Liver (tissue), 9 donors: ENCODE measurements around the gene ALOX15. TPM values are rescaled to one million over a fixed set of nuclear protein-coding genes. Genes with fewer than 3 reads are reported as not detected.

Experiments
- DNase-seq: peaks from one replicate; pipeline ENCODE4 v3.0.0-alpha.2; 2017; ENCODE audit warnings: low spot score
- H3K27ac ChIP-seq, 2 donors: one replicate each; pipeline ENCODE4 v1.7.0; 2013; ENCODE audit warnings: inconsistent platforms in 2 of 2, low read length in 2 of 2, control low read depth in 1 of 2, low read depth in 1 of 2, mild to moderate bottlenecking in 1 of 2
- H3K27me3 ChIP-seq, 4 donors: one replicate each; pipeline versions ENCODE4 v1.6.1 to v1.7.0; 2013; ENCODE audit warnings: low read length in 3 of 4, inconsistent platforms in 1 of 4, mild to moderate bottlenecking in 1 of 4, moderate library complexity in 1 of 4; ENCODE audit not compliant: control insufficient read depth in 4 of 4, insufficient read depth in 4 of 4
- H3K36me3 ChIP-seq, 4 donors: one replicate each; pipeline versions ENCODE4 v1.6.1 to v1.7.0; 2013; ENCODE audit warnings: low read length in 3 of 4, mild to moderate bottlenecking in 3 of 4, low read depth in 1 of 4, moderate library complexity in 1 of 4; ENCODE audit not compliant: control insufficient read depth in 4 of 4, insufficient read depth in 3 of 4
- H3K4me1 ChIP-seq, 4 donors: one replicate each; pipeline versions ENCODE4 v1.6.1 to v1.7.0; 2013; ENCODE audit warnings: low read length in 3 of 4, mild to moderate bottlenecking in 3 of 4, moderate library complexity in 1 of 4; ENCODE audit not compliant: control insufficient read depth in 4 of 4, insufficient read depth in 4 of 4
- H3K4me3 ChIP-seq, 3 donors: one replicate each; pipeline versions ENCODE4 v1.6.1 to v1.7.0; 2013; ENCODE audit warnings: low read length in 3 of 3, control low read depth in 1 of 3, low read depth in 1 of 3, mild to moderate bottlenecking in 1 of 3
- H3K9ac ChIP-seq, 2 donors: one replicate each; pipeline ENCODE4 v1.7.0; 2013; ENCODE audit warnings: low read length in 2 of 2, mild to moderate bottlenecking in 2 of 2, moderate library complexity in 2 of 2, control low read depth in 1 of 2, low read depth in 1 of 2
- H3K9me3 ChIP-seq, 4 donors: one replicate each; pipeline versions ENCODE4 v1.6.1 to v1.7.0; 2013; ENCODE audit warnings: low read length in 3 of 4; ENCODE audit not compliant: control insufficient read depth in 4 of 4
- EGR1 ChIP-seq, 2 donors: IDR thresholded peaks; 2 replicates each; pipeline ENCODE4 v1.6.1; 2016 to 2018; ENCODE audit warnings: antibody characterized with exemption in 2 of 2, low read depth in 2 of 2
- FOXA1 ChIP-seq: IDR thresholded peaks from 2 replicates; pipeline ENCODE4 v1.6.1; 2016; ENCODE audit warnings: antibody characterized with exemption
- GABPA ChIP-seq, 2 donors: IDR thresholded peaks in 1 of 2; conservative IDR thresholded peaks in 1 of 2; 2 replicates each; pipeline ENCODE4 v1.6.1; 2016; ENCODE audit warnings: antibody characterized with exemption in 2 of 2, mild to moderate bottlenecking in 1 of 2, moderate library complexity in 1 of 2
- HNF4A ChIP-seq, 2 donors: conservative IDR thresholded peaks; 2 replicates each; pipeline ENCODE4 v1.6.1; 2016; ENCODE audit warnings: antibody characterized with exemption in 2 of 2, mild to moderate bottlenecking in 2 of 2
- HNF4G ChIP-seq: IDR thresholded peaks from 2 replicates; pipeline ENCODE4 v1.6.1; 2016; ENCODE audit warnings: antibody characterized with exemption
- JUND ChIP-seq, 2 donors: IDR thresholded peaks; 2 replicates each; pipeline ENCODE4 v1.6.1; 2016; ENCODE audit warnings: antibody characterized with exemption in 2 of 2
- RXRA ChIP-seq, 2 donors: IDR thresholded peaks; 2 replicates each; pipeline ENCODE4 v1.6.1; 2017 to 2018; ENCODE audit warnings: antibody characterized with exemption in 2 of 2, mild to moderate bottlenecking in 1 of 2
- TAF1 ChIP-seq: conservative IDR thresholded peaks from 2 replicates; pipeline ENCODE4 v1.6.1; 2016; ENCODE audit warnings: antibody characterized with exemption, mild to moderate bottlenecking
- YY1 ChIP-seq: IDR thresholded peaks from 2 replicates; pipeline ENCODE4 v1.6.1; 2016; ENCODE audit warnings: antibody characterized with exemption, mild to moderate bottlenecking
- WGBS: extraction: QIAGEN DNeasy Blood & Tissue Kit; methylation state at CpG from one replicate; pipeline ENCODE4 v1.1.7; 2013; 5-methylcytosine and 5-hydroxymethylcytosine counted together
- polyA plus RNA-seq, 2 donors: library from polyadenylated mRNA; stranded (reverse) in 1 of 2; unstranded in 1 of 2; fragments of 200-250 nt in 1 of 2; fragments of >200 nt in 1 of 2; fragmentation: Nextera tagmentation in 1 of 2; extraction: Ambion mirVana in 1 of 2; gene quantifications; one replicate each; pipeline versions ENCODE4 v1.2.1 to v1.2.3, GENCODE V29; 2013 to 2015
- total RNA-seq, 2 donors: library from RNA; depleted of rRNA; stranded (reverse); fragments of >200 nt; gene quantifications; one replicate each; pipeline ENCODE4 v1.2.3, GENCODE V29; 2014
- TF ChIP-seq, protein P1 (sequence below): IDR thresholded peaks from 2 replicates; pipeline ENCODE4 v1.6.1; 2016; ENCODE audit warnings: antibody characterized with exemption, mild to moderate bottlenecking
- TF ChIP-seq, protein P2 (sequence below): IDR thresholded peaks from 2 replicates; pipeline ENCODE4 v1.6.1; 2016; ENCODE audit warnings: antibody characterized with exemption
- TF ChIP-seq, protein P3 (sequence below): fragments of 150-350 bp; IDR thresholded peaks from 2 replicates; pipeline ENCODE4 v1.5.1; 2017; ENCODE audit warnings: improper control_type of control experiment, low read depth, low read length; ENCODE audit not compliant: missing input control
- TF ChIP-seq, protein P4 (sequence below): IDR thresholded peaks from 2 replicates; pipeline ENCODE4 v1.6.1; 2016; ENCODE audit warnings: antibody characterized with exemption
- donor health status: healthy.
- donor health status: healthy.
- donor health status: healthy.
- donor health status: healthy.
- donor health status: healthy.

The ALOX15 gene
- total and polyA plus RNA-seq, 4 donors, result 0.03 to 1.7 TPM; not detected in 2

DNA sequence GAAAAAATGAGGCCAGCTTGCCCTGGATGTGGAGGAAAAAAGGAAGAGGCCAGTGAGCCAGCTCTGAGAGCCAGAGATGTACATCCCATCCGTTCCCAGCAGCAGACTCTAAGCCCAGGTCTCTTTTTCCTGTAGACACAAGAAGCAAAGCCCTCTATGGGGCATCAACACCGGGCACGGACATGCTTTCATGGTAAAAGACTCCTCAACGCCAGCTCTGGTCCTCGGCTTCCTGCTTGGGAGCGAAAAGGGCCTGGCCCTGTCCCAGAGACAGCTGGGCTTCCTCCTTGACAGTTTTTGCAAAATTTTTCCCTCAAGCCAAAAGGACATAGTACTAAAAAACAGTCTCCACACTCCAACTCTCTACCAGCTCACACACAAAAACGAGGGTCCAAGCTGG lies 35.3 kb upstream of the ALOX15 start:
- no peak overlapping the region for H3K9ac ChIP-seq
- 92% methylated on average over 7 of the region's 7 CpGs for WGBS
- DNase-seq, result no peak
- H3K4me3 ChIP-seq, result no peak overlapping the region
- H3K27ac ChIP-seq, result no peak overlapping the region
- no peaks in the 10 kb centered on the region for H3K4me1 ChIP-seq
- TF ChIP-seq, protein P1, sequence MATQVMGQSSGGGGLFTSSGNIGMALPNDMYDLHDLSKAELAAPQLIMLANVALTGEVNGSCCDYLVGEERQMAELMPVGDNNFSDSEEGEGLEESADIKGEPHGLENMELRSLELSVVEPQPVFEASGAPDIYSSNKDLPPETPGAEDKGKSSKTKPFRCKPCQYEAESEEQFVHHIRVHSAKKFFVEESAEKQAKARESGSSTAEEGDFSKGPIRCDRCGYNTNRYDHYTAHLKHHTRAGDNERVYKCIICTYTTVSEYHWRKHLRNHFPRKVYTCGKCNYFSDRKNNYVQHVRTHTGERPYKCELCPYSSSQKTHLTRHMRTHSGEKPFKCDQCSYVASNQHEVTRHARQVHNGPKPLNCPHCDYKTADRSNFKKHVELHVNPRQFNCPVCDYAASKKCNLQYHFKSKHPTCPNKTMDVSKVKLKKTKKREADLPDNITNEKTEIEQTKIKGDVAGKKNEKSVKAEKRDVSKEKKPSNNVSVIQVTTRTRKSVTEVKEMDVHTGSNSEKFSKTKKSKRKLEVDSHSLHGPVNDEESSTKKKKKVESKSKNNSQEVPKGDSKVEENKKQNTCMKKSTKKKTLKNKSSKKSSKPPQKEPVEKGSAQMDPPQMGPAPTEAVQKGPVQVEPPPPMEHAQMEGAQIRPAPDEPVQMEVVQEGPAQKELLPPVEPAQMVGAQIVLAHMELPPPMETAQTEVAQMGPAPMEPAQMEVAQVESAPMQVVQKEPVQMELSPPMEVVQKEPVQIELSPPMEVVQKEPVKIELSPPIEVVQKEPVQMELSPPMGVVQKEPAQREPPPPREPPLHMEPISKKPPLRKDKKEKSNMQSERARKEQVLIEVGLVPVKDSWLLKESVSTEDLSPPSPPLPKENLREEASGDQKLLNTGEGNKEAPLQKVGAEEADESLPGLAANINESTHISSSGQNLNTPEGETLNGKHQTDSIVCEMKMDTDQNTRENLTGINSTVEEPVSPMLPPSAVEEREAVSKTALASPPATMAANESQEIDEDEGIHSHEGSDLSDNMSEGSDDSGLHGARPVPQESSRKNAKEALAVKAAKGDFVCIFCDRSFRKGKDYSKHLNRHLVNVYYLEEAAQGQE, result no peak
- TF ChIP-seq EGR1 (IDR thresholded peaks at IDR 0.05; ENCODE audit: low read depth in 2 of 2) (no peak), GABPA (IDR thresholded peaks at IDR 0.05 in 1 of 2, conservative IDR thresholded peaks at IDR 0.05 in 1 of 2) (no peak), RXRA (IDR thresholded peaks at IDR 0.05) (no peak), HNF4G (no peak)
- TF ChIP-seq, protein P2, sequence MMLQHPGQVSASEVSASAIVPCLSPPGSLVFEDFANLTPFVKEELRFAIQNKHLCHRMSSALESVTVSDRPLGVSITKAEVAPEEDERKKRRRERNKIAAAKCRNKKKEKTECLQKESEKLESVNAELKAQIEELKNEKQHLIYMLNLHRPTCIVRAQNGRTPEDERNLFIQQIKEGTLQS, result no peak
- H3K36me3 ChIP-seq, result peaks cover 20 to 63% (median 37%) of the 10 kb centered on the region in 4 donors
- no peaks in the 10 kb centered on the region for H3K9me3 ChIP-seq
- no peaks in the 10 kb centered on the region for H3K27me3 ChIP-seq

DNA sequence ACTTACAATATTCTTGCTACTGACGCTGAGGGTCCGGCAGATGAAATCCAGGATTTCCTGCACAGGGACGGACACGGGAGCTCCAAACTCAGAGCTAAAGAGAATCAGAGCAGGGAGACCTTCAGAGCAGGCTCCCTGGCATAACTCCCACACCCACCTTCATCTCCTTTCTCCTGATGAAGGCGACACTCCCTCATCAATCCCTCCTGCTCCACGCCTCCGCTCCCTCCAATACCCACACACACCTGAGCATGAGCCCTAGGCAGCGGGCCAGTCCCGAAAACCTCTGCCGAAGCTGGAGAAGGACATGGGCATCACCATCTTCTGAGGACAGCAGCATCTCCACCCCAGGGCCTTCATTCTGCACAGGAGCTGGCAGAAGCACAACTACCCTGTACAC lies 34.3 kb upstream of the ALOX15 start:
- TF ChIP-seq FOXA1, result no peak
- TF ChIP-seq HNF4G, result no peak
- no peak for TF ChIP-seq JUND (IDR thresholded peaks at IDR 0.05)
- TF ChIP-seq YY1, result no peak
- TF ChIP-seq, protein P3, sequence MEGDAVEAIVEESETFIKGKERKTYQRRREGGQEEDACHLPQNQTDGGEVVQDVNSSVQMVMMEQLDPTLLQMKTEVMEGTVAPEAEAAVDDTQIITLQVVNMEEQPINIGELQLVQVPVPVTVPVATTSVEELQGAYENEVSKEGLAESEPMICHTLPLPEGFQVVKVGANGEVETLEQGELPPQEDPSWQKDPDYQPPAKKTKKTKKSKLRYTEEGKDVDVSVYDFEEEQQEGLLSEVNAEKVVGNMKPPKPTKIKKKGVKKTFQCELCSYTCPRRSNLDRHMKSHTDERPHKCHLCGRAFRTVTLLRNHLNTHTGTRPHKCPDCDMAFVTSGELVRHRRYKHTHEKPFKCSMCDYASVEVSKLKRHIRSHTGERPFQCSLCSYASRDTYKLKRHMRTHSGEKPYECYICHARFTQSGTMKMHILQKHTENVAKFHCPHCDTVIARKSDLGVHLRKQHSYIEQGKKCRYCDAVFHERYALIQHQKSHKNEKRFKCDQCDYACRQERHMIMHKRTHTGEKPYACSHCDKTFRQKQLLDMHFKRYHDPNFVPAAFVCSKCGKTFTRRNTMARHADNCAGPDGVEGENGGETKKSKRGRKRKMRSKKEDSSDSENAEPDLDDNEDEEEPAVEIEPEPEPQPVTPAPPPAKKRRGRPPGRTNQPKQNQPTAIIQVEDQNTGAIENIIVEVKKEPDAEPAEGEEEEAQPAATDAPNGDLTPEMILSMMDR, result no peak
- no peak for TF ChIP-seq TAF1
- TF ChIP-seq, protein P4, sequence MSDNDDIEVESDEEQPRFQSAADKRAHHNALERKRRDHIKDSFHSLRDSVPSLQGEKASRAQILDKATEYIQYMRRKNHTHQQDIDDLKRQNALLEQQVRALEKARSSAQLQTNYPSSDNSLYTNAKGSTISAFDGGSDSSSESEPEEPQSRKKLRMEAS, result no peak
- no peak for TF ChIP-seq RXRA (IDR thresholded peaks at IDR 0.05)
- TF ChIP-seq, protein P2, result no peak
- TF ChIP-seq HNF4A (conservative IDR thresholded peaks at IDR 0.05), result no peak
- TF ChIP-seq EGR1 (IDR thresholded peaks at IDR 0.05; ENCODE audit: low read depth in 2 of 2), result no peak
- Histone ChIP-seq H3K4me1 (no peaks in the 10 kb centered on the region), H3K9ac (no peak overlapping the region), H3K9me3 (no peaks in the 10 kb centered on the region), H3K36me3 (peaks cover 22 to 68% (median 37%) of the 10 kb centered on the region in 4 donors), H3K27me3 (no peaks in the 10 kb centered on the region), H3K4me3 (no peak overlapping the region), H3K27ac (no peak overlapping the region)
- DNase-seq, result no peak
- 92% methylated on average over 10 of the region's 10 CpGs for WGBS
